Iris pigment epithelial cell (primary cell): ENCODE data around the gene SARS1.

Experiments used
- DNase-seq: peaks from one replicate; pipeline ENCODE4 v3.0.0-alpha.2; 2011; ENCODE audit warnings: low read depth

Gene SARS1

DNA sequence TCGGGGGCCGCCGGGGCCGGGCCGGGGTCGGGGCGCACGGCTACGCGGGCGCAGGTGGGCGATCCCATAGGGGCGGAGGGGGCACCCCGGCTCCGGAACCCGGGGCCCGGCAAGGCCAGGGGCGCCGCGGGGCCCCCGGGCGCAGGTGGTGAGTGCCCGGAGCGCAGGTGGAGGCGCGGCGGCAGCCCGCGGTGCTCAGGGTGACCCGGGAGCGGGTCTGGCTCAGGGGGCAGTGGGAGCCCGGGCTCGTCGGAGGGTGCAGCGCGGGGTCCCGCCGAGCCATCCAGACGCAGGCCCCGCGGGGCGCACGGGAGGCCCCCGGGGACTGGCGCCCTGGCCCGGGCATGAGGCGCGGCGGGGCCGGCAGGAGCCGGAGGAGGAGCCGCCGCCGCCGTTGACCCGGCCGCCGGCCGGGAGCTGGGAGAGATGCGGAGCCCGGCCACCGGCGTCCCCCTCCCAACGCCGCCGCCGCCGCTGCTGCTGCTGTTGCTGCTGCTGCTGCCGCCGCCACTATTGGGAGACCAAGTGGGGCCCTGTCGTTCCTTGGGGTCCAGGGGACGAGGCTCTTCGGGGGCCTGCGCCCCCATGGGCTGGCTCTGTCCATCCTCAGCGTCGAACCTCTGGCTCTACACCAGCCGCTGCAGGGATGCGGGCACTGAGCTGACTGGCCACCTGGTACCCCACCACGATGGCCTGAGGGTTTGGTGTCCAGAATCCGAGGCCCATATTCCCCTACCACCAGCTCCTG, 36.1 kb downstream of the SARS1 start:
- no peak for DNase-seq

DNA sequence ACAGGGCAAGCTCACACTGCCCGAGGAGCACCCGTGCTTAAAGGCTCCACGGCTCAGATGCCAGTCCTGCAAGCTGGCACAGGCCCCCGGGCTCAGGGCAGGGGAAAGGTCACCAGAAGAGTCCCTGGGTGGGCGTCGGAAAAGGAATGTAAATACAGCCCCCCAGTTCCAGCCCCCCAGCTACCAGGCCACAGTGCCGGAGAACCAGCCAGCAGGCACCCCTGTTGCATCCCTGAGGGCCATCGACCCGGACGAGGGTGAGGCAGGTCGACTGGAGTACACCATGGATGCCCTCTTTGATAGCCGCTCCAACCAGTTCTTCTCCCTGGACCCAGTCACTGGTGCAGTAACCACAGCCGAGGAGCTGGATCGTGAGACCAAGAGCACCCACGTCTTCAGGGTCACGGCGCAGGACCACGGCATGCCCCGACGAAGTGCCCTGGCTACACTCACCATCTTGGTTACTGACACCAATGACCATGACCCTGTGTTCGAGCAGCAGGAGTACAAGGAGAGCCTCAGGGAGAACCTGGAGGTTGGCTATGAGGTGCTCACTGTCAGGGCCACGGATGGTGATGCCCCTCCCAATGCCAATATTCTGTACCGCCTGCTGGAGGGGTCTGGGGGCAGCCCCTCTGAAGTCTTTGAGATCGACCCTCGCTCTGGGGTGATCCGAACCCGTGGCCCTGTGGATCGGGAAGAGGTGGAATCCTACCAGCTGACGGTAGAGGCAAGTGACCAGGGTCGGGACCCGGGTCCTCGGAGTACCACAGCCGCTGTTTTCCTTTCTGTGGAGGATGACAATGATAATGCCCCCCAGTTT, 36.9 kb downstream of the SARS1 start:
- no peak for DNase-seq

DNA sequence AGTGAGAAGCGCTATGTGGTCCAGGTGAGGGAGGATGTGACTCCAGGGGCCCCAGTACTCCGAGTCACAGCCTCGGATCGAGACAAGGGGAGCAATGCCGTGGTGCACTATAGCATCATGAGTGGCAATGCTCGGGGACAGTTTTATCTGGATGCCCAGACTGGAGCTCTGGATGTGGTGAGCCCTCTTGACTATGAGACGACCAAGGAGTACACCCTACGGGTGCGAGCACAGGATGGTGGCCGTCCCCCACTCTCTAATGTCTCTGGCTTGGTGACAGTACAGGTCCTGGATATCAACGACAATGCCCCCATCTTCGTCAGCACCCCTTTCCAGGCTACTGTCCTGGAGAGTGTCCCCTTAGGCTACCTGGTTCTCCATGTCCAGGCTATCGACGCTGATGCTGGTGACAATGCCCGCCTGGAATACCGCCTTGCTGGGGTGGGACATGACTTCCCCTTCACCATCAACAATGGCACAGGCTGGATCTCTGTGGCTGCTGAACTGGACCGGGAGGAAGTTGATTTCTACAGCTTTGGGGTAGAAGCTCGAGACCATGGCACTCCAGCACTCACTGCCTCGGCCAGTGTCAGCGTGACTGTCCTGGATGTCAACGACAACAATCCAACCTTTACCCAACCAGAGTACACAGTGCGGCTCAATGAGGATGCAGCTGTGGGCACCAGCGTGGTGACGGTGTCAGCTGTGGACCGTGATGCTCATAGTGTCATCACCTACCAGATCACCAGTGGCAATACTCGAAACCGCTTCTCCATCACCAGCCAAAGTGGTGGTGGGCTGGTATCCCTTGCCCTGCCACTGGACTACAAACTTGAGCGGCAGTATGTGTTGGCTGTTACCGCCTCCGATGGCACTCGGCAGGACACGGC, 37.8 kb downstream of the SARS1 start:
- DNase-seq, result no peak

DNA sequence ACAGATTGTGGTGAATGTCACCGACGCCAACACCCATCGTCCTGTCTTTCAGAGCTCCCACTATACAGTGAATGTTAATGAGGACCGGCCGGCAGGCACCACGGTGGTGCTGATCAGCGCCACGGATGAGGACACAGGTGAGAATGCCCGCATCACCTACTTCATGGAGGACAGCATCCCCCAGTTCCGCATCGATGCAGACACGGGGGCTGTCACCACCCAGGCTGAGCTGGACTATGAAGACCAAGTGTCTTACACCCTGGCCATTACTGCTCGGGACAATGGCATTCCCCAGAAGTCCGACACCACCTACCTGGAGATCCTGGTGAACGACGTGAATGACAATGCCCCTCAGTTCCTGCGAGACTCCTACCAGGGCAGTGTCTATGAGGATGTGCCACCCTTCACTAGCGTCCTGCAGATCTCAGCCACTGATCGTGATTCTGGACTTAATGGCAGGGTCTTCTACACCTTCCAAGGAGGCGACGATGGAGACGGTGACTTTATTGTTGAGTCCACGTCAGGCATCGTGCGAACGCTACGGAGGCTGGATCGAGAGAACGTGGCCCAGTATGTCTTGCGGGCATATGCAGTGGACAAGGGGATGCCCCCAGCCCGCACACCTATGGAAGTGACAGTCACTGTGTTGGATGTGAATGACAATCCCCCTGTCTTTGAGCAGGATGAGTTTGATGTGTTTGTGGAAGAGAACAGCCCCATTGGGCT, 38.6 kb downstream of the SARS1 start:
- no peak for DNase-seq

DNA sequence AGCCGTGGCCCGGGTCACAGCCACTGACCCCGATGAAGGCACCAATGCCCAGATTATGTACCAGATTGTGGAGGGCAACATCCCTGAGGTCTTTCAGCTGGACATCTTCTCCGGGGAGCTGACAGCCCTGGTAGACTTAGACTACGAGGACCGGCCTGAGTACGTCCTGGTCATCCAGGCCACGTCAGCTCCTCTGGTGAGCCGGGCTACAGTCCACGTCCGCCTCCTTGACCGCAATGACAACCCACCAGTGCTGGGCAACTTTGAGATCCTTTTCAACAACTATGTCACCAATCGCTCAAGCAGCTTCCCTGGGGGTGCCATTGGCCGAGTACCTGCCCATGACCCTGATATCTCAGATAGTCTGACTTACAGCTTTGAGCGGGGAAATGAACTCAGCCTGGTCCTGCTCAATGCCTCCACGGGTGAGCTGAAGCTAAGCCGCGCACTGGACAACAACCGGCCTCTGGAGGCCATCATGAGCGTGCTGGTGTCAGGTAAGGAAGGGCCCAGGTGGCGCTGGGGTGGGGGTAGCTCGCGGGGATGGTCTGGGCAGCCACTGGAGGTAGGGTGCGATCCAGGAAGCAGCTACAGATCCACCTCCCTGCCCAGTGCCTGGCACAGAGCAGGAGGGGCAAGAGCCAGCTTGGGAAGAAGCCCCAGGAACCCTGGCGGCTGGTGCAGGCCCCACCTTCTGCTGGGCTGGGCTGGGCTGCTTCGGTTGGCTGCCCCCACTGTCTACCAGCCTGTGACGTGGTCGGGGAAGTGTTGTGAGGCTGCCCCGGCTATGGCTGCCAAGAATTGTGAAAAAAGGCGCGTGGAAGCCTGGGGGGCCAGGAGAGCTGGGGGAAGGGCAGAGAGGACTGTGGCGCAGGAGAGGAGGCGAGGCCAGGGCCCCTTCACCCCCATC, 39.4 kb downstream of the SARS1 start:
- no peak for DNase-seq

DNA sequence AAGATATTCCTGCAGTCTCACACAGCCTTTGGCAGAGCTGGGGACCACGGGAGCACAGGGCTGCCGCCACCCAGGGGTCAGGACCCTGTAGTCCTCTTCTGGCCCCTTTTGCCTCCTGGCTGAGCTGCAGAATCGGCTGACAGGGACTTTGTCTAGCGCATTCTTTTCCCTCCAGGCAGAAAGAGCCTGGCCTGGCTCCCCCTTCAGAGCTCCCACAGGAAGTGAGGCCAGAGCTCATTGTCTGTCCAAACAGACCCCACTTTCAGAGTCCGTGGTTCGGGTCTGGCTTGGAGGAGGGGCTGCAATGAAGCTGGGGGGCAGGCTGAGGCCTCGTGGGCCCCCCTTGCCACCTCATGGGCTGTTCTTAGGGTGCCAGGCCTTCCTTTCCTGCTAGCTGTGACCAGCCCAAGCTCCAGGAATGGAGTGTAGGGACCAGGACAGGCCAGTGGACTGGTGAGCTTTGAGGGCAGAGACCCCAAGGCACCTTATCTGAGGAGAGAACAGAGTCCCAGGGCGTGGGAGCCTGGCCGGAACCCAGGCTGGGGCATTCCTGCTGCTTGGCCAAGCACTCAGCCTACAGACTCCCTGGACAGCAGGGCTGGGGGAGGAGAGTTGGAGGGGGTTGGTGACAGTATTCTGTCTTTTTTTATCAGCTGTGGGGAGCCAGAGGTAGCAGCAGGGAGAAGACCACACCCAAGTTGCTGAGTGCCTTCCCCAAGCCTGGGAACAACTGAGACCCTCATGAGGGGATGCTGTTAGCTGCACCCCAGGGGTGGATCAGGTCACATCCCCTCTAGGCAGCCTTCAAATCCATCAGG, 40.3 kb downstream of the SARS1 start:
- peak; percentile 16 for DNase-seq

DNA sequence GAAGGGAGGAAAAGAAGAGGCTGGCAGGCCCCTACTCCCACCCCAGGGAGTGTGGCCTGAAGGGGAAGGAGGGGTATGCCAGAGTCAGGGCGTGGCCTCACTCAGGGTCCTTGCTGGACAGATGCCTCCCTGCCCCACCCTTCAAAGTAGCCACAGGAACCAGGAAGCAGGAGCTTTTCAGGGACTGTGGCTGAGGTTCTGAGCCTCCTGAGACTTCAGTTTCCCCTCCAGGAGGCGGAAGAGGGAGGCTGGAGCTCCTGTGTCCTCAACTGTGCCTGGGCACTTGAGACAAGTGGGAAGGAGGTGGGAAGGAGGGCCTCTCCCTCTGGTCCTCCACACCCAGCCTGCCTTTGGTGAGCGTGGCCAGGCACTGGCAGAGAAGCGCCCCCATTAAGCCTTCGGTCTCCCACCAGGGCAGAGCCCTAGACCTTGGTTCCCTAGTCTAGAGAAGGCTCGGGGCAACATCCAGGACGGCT, 40.9 kb downstream of the SARS1 start:
- no peak for DNase-seq

DNA sequence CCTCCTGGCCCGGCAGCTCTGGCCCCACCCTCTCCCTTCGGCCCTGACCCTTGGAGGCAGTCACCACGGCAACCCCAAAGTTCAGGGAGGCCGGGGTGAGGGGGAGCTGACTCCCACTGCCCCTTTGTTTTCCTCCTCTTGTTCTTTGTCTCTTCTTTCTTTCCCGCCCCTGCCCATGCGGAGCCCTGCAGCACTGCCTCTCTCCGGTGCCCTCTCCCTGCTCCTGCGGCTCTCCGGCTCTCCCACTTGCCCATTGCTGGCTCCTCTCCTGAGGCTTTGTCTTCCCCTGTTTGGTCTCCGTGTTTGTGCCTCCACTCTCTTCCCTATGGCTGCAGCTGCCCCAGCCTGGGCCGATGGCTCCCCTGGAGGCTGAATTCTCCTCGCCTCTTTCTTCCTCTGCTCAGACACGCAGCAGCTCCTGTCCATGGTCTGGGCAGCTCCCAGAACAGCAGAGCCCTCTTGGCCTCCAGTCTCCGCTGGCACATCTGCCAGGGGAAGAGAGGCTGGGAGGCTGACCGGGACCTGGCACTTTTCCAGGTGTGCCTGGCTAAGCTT, 41.5 kb downstream of the SARS1 start:
- DNase-seq, result no peak

DNA sequence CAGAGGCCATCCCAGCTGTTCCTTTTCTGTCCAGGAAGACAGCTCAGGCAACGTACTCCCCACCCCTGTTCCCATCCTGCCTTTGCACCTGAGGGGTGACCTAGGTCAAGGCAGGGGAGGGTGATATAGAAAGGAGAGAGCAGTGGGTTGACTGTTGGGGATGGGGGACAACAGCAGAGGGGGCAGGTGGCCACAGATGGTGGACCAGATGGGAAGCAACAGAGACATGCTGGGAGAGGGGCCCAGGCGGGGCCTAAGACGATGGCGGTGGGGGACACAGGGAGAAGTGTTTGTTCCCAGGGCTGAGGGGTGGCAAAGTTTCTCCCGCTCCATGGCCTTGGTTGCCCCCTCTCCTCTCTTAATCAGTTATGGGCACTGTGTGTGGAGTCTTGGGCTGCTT, 42.0 kb downstream of the SARS1 start:
- no peak for DNase-seq

DNA sequence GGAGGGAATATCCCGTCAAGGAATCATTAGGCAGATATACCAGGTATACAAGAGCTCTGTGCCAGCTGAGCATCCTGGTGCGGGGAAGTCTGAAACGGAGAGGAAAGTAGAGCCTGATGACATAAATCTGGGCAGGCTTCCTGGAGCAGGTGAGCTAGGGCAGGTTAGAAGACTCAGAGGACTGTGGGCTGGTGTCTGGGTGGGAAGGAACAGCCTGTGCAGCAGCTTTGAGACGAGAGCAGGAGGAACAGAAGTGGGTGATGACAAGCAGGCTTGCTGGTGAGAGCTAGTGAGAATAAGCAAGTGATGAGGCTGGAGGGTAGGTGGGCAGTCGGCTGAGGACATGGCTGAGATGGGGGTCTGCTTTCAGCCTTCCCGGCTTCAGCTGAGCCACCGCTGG, 42.4 kb downstream of the SARS1 start:
- no peak for DNase-seq

DNA sequence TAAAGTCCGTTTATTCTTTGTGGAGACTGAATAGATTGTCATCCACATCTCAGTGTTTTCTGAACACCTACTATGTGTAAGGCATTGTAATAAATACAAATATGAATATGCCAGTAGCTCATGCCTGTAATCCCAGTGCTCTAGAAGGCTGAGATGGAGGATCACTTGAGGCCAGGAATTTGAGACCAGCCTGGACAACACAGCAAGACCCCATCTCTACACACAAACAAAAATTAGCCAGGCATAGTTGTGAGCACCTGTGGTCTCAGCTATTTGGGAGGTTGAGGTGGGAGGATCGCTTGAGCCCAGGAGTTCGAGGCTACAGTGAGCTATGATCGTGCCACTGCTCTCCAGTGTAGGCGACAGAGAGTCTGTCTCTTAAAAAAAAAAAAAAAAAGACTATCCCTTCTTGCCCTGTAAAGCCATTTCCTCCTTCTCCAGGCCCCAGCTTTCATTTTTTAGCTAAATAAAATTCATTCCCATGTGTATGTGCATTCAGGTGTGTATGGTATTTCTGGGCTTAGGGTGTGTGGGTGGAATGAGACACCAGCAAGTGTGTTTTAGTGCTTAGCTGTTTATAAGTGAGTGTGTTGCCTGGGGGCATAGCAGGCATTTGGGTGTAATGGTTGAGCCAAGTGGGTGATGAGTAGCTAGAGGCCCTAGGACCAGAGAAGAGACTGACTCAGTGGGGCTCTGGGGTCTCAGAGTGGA, 43.4 kb downstream of the SARS1 start:
- DNase-seq, result no peak

DNA sequence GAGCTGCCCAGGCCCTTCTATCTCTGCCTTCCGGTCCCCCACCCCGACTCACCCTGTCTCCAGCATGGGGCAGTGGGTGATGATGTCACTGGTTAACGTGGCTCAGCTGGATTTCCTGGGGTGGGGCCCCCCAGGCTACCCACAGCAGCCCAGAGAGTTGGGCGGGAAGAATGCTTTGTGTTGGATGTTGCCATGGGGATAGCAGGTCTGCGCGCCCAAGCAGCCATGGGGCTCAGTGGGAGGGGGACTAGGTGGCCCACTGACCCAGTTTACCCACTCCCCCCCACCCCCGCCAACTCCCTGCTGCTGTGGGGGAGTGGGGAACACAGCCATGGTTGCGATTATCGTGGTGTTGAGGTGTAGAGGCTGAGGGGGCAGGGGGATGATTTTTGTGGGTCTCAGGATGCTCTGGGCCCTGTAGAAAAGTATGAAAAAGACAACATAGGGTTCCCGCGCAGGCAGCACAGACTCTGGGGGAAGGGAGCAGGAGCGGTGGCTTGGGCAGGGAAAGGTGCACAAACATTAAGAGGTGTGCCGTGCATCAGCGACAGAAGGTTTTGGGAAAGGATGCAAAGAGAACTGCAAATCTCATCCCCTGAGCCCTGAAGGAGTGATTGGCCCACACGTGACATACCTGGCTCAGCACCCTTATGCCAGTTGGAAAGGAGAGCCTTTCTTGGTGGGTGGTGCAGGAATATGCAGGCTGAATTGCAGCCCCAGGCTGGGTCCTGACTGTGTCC, 44.1 kb downstream of the SARS1 start:
- DNase-seq, result no peak

DNA sequence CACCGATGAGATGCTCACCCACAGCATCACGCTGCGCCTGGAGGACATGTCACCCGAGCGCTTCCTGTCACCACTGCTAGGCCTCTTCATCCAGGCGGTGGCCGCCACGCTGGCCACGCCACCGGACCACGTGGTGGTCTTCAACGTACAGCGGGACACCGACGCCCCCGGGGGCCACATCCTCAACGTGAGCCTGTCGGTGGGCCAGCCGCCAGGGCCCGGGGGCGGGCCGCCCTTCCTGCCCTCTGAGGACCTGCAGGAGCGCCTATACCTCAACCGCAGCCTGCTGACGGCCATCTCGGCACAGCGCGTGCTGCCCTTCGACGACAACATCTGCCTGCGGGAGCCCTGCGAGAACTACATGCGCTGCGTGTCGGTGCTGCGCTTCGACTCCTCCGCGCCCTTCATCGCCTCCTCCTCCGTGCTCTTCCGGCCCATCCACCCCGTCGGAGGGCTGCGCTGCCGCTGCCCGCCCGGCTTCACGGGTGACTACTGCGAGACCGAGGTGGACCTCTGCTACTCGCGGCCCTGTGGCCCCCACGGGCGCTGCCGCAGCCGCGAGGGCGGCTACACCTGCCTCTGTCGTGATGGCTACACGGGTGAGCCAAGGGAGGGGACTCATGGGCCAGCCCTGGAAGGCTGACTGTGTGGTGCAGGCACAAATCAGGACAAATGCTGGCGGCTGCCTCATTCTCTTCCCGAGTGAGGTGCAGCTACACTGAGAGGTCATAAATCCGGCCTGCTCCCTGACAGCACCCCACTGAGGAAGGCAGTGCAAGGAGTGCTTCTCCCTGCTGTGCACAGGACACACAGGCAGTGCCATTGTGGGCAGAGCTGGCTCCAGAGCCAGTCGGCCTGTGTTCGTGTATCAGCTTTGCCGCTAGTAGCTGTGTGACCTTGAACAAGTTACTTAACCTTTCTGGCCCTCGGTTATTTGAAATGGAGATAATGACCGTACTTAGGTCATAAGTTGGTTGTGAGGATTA, 45.1 kb downstream of the SARS1 start:
- DNase-seq, result no peak

DNA sequence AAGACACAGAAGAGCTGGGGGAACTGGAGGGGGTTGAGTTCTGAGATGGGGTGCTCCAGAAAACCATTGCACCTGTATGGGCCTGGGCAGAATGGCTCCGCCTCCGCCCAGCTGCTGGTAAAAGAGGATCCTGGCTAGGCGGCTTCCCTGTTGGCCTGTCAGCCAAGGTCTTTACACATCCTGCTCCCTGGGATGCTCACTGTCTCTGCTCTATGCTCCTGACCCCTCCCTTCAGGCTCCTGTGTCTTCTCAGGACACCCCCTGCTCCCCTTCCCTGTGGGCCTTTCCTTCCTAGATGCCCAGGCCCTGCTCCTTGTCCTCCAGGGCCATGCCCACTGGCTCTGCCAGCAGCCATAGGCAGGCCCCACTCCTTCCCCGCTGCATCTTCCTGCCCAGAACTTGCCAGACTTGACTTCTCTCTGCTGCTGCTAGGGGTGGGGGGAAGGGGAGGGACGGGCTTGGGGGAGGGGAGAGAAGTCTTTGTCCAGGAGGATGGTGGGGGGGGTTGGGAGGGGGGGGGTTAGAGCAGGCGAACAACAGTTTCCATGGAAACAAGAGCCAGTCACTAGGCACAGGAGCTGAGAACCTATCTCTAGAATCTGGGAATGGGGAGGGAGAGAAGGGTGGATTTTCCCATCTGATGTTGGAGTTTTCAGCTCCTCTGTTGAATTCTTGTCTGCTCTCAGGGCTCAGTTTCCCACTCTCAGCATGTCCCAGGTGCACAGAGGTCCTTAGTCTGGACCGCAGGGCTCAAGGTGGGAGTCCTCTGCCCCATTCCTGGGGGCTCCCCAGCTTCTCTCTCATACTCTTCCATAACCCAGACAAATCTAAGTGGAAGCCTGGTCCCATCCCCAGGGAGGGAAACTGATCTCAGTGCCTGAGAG, 46.2 kb downstream of the SARS1 start:
- no peak for DNase-seq

DNA sequence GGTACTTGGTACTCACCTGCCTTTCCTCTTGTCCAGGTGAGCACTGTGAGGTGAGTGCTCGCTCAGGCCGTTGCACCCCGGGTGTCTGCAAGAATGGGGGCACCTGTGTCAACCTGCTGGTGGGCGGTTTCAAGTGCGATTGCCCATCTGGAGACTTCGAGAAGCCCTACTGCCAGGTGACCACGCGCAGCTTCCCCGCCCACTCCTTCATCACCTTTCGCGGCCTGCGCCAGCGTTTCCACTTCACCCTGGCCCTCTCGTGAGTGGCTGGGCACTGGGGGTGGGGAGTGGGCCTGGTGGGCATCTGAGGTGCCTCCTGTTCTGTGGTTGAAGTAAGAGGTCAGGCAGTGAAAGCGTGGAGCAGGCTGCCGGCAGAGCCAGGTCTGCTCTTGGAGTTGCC, 47.3 kb downstream of the SARS1 start:
- no peak for DNase-seq

DNA sequence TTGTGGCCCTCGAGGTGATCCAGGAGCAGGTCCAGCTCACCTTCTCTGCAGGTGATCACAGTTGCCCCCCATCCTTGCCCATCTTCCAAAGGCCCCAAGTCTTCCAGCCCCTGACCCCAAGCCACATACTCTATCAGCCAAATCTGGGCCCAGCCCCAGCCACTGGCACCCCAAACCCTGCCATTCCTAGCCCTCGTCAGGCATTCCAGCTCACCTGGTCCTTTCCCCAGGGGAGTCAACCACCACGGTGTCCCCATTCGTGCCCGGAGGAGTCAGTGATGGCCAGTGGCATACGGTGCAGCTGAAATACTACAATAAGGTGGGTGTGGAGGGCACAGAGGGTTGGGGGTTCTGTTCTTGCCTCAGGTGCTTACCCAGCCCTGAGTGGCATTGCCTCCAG, 47.9 kb downstream of the SARS1 start:
- no peak for DNase-seq
